ENCODE results near the gene RHEBL1. TPM values are rescaled to one million over a fixed set of nuclear protein-coding genes. Genes with fewer than 3 reads are reported as not detected.

RHEBL1 gene
- 0.19 and 0.40 TPM in 2 replicates for total RNA-seq

GRCh38 chr12:49069507-49070346, at the start of gene RHEBL1:
TSS of gene RHEBL1 (minus strand) at chr12:49069979. CDS start at chr12:49069785, 194 bp downstream.

GRCh38 chr12:49110464-49111155, 40.8 kb upstream of the RHEBL1 start, which contains the start of gene LMBR1L:
TSS of gene LMBR1L (minus strand) at chr12:49110847. CDS start at chr12:49110555, 292 bp downstream.

GRCh38 chr12:49094160-49094974, 24.6 kb upstream of the RHEBL1 start, which contains the start of gene DHH:
TSS of gene DHH (minus strand) at chr12:49094801. CDS start at chr12:49094512, 289 bp downstream.

GRCh38 chr12:49060237-49061156, 9.3 kb downstream of the RHEBL1 start, which contains the start of gene KMT2D:
TSS of gene KMT2D (minus strand) at chr12:49060794. CDS start at chr12:49055324, 5,470 bp downstream.

GRCh38 chr12:49018261-49019119, 51.3 kb downstream of the RHEBL1 start, which contains the start of gene PRKAG1:
TSS of gene PRKAG1 (minus strand) at chr12:49018776. CDS start at chr12:49018740, 36 bp downstream.

Other genes starting within 250 kb of the RHEBL1 start
- gene DDX23, start 217.8 kb downstream of the RHEBL1 start, total RNA-seq: 73.4 and 99.9 TPM in 2 replicates
- gene RND1, start 204.1 kb downstream of the RHEBL1 start, total RNA-seq: 0.40 and 0.62 TPM in 2 replicates
- 15.9 and 16.8 TPM in 2 replicates for gene FKBP11, start 144.5 kb downstream of the RHEBL1 start, total RNA-seq
- 34.9 and 38.1 TPM in 2 replicates for gene ARF3, start 112.5 kb downstream of the RHEBL1 start, total RNA-seq
- 0.06 TPM in 1 of 2 replicates, not detected in the other for gene WNT10B, start 98.2 kb downstream of the RHEBL1 start, total RNA-seq
- gene WNT1, start 91.7 kb downstream of the RHEBL1 start, total RNA-seq: not detected in 2 replicates
- 0.06 and 0.13 TPM in 2 replicates for gene DDN, start 70.6 kb downstream of the RHEBL1 start, total RNA-seq
- gene PRKAG1, start 51.2 kb downstream of the RHEBL1 start, total RNA-seq: 83.4 and 87.9 TPM in 2 replicates
- gene KMT2D, start 9.2 kb downstream of the RHEBL1 start, total RNA-seq: 23.5 and 31.5 TPM in 2 replicates
- under 0.01 and 0.06 TPM in 2 replicates for gene DHH, start 24.8 kb upstream of the RHEBL1 start, total RNA-seq
- 33.5 and 34.1 TPM in 2 replicates for gene LMBR1L, start 40.9 kb upstream of the RHEBL1 start, total RNA-seq
- gene TUBA1B, start 61.4 kb upstream of the RHEBL1 start, total RNA-seq: 1,878 and 2,204 TPM in 2 replicates
- gene TUBA1A, start 119.1 kb upstream of the RHEBL1 start, total RNA-seq: 652 and 678 TPM in 2 replicates
- gene TUBA1C, start 195.1 kb upstream of the RHEBL1 start, total RNA-seq: 277 and 325 TPM in 2 replicates
- 0.92 and 1.4 TPM in 2 replicates for gene PRPH, start 225.2 kb upstream of the RHEBL1 start, total RNA-seq